Occipital lobe (tissue), 2 donors: ENCODE data around the gene GRIA1. TPM values are rescaled to one million over a fixed set of nuclear protein-coding genes. Genes with fewer than 3 reads are reported as not detected.

Source experiments
- DNase-seq: peaks from one replicate; lab custom pipeline; 2025; lab: John Stamatoyannopoulos, UW
- total RNA-seq: library from RNA; depleted of rRNA; stranded (reverse); fragments of >200 nt; gene quantifications from one replicate; pipeline ENCODE4 v1.2.3, GENCODE V29; 2014

Gene GRIA1
- total RNA-seq, 1 donor from 2014 or later, result 229 TPM

GRCh38 chr5:153658606-153659005 lies 168.1 kb downstream of the GRIA1 start:
- DNase-seq, result no peak

GRCh38 chr5:153659039-153659736 lies 168.7 kb downstream of the GRIA1 start:
- no peak for DNase-seq

- DNase-seq, result no peak
Measured at GRCh38 chr5:153660919-153661318, 170.4 kb downstream of the GRIA1 start.

GRCh38 chr5:153661897-153662296 lies 171.4 kb downstream of the GRIA1 start:
- no peak for DNase-seq

GRCh38 chr5:153670101-153670500 lies 179.6 kb downstream of the GRIA1 start:
- DNase-seq, result no peak

GRCh38 chr5:153671653-153672346 lies 181.3 kb downstream of the GRIA1 start:
- no peak for DNase-seq

GRCh38 chr5:153672347-153673090 lies 182.0 kb downstream of the GRIA1 start:
- DNase-seq, result no peak

GRCh38 chr5:153674356-153674755 lies 183.9 kb downstream of the GRIA1 start:
- DNase-seq, result no peak

- no peak for DNase-seq
Measured at GRCh38 chr5:153676406-153676805, 185.9 kb downstream of the GRIA1 start.

GRCh38 chr5:153676821-153677220 lies 186.4 kb downstream of the GRIA1 start:
- no peak for DNase-seq

GRCh38 chr5:153678617-153679329 lies 188.3 kb downstream of the GRIA1 start:
- DNase-seq, result no peak

GRCh38 chr5:153690236-153690635 lies 199.8 kb downstream of the GRIA1 start:
- DNase-seq, result no peak

GRCh38 chr5:153696256-153696655 lies 205.8 kb downstream of the GRIA1 start:
- DNase-seq, result no peak

- DNase-seq, result no peak
Measured at GRCh38 chr5:153699035-153699434, 208.6 kb downstream of the GRIA1 start.

GRCh38 chr5:153700940-153701339 lies 210.5 kb downstream of the GRIA1 start:
- DNase-seq, result no peak

GRCh38 chr5:153702265-153702664 lies 211.8 kb downstream of the GRIA1 start:
- no peak for DNase-seq

- DNase-seq, result no peak
Measured at GRCh38 chr5:153704110-153704509, 213.6 kb downstream of the GRIA1 start.

GRCh38 chr5:153707626-153708025 lies 217.2 kb downstream of the GRIA1 start:
- peak; percentile 6 for DNase-seq

- DNase-seq, result no peak
Measured at GRCh38 chr5:153711755-153712154, 221.3 kb downstream of the GRIA1 start.

GRCh38 chr5:153712946-153713345 lies 222.5 kb downstream of the GRIA1 start:
- no peak for DNase-seq

GRCh38 chr5:153713943-153714342 lies 223.5 kb downstream of the GRIA1 start:
- DNase-seq, result no peak

- DNase-seq, result no peak
Measured at GRCh38 chr5:153714798-153715197, 224.3 kb downstream of the GRIA1 start.
